Heart left ventricle (tissue), 16 donors: Measurements from ENCODE around the gene LPP. TPM values are rescaled to one million over a fixed set of nuclear protein-coding genes. Genes with fewer than 3 reads are reported as not detected.

ENCODE experiments used
- ATAC-seq, 4 donors: fragments of 200-7000 bp; cut with Tn5 transposase; one replicate each; pipeline ENCODE4 v1.9.1; 2020 to 2022; ENCODE audit warnings: moderate library complexity in 4 of 4, mild to moderate bottlenecking in 3 of 4, moderate number of reproducible peaks in 1 of 4
- DNase-seq, 5 donors: peaks; one replicate each; pipeline ENCODE4 v3.0.0-alpha.2; 2020
- H3K27ac ChIP-seq, 12 donors: fragments of 200-600 bp; sonication (generic) in 4 of 12; one replicate each; pipeline versions ENCODE4 v1.5.0 to v1.8.0; 2016 to 2022; ENCODE audit warnings: mild to moderate bottlenecking in 2 of 12
- H3K27me3 ChIP-seq, 9 donors: fragments of 200-600 bp; sonication (generic) in 2 of 9; one replicate each; pipeline versions ENCODE4 v1.5.1 to v1.8.0; 2016 to 2022; ENCODE audit warnings: mild to moderate bottlenecking in 3 of 9
- H3K36me3 ChIP-seq, 9 donors: fragments of 200-600 bp; sonication (generic) in 2 of 9; one replicate each; pipeline versions ENCODE4 v1.5.0 to v1.8.0; 2018 to 2022; ENCODE audit warnings: mild to moderate bottlenecking in 2 of 9
- H3K4me1 ChIP-seq, 12 donors: fragments of 200-600 bp; sonication (generic) in 4 of 12; one replicate each; pipeline versions ENCODE4 v1.5.0 to v1.8.0; 2016 to 2022; ENCODE audit warnings: mild to moderate bottlenecking in 3 of 12
- H3K4me3 ChIP-seq, 12 donors: fragments of 200-600 bp; sonication (generic) in 4 of 12; one replicate each; pipeline versions ENCODE4 v1.5.0 to v1.8.0; 2017 to 2022; ENCODE audit warnings: mild to moderate bottlenecking in 9 of 12, moderate library complexity in 4 of 12
- H3K9me3 ChIP-seq, 12 donors: fragments of 200-600 bp; sonication (generic) in 4 of 12; one replicate each; pipeline versions ENCODE4 v1.5.0 to v1.8.0; 2016 to 2022; ENCODE audit warnings: mild to moderate bottlenecking in 1 of 12
- POLR2A ChIP-seq, 2 donors: fragments of 450-650 bp; IDR thresholded peaks; one replicate each; pipeline ENCODE4 v1.6.1; 2017; ENCODE audit warnings: antibody characterized with exemption in 2 of 2, mild to moderate bottlenecking in 2 of 2, moderate library complexity in 2 of 2
- WGBS, 4 donors: extraction: QIAGEN DNeasy Blood & Tissue Kit in 2 of 4; methylation state at CpG; one replicate each; pipeline versions ENCODE4 v1.1.5 to v1.1.7; 2013 to 2018; 5-methylcytosine and 5-hydroxymethylcytosine counted together
- intact Hi-C, 10 donors: fragments of 100-400 bp; cut with DNase I; formaldehyde crosslinking; loops; one replicate each; pipeline versions ENCODE4 v1.11.1 to v1.14.2; 2022
- polyA plus RNA-seq, 2 donors: library from polyadenylated mRNA; stranded (reverse); fragments of 200-250 nt; gene quantifications; one replicate each; pipeline ENCODE4 v1.2.3, GENCODE V29; 2013
- total RNA-seq, 9 donors: library from RNA; depleted of rRNA in 2 of 9; stranded (reverse); fragments of >200 nt in 2 of 9; fragmentation: NEBNext Ultra II Directional in 3 of 9; extraction: Animal tissue kit (Norgen Biotek cat#: 25700) in 3 of 9; gene quantifications; one replicate each; pipeline versions ENCODE4 v1.1.0 to v1.2.4, GENCODE V29; 2016 to 2023
- TF ChIP-seq, protein P1 (sequence below), 12 donors: fragments of 200-600 bp; sonication (generic) in 4 of 12; IDR thresholded peaks; one replicate each; pipeline versions ENCODE4 v1.5.0 to v1.8.0; 2018 to 2022; ENCODE audit warnings: antibody characterized with exemption in 12 of 12, mild to moderate bottlenecking in 5 of 12
- donor health status: ischemic (EF 13 %, LVEDD 7.1; RV severe dilation, severe dysfunction).
- donor health status: healthy with polysubstance abuse.
- donor health status: DM: no; HTN: yes; CAD: no.
- donor health status: DM: no; HTN: no; CAD: no.
- donor health status: ischemic (EF 25% LVEDD 6.9; RV normal size, moderate dysfunction).
- donor health status: ischemic (EF 25% LVEDD 5.7; RV mildly dilated, moderate dysfunction).
- donor health status: healthy.
- donor health status: DM: yes; HTN: yes; CAD: no.
- donor health status: ischemic (EF 35%, LVEDD 5.7; RV mildly dilated, moderate dysfunction).
- donor health status: nonischemic (EF 11% LVEDD 7.7; RV severe dilation, severe dysfunction).
- donor health status: DM: yes; HTN: yes; CAD: no.
- donor health status: PGD.
- donor health status: ischemic (EF 29% LVEDD 5.4; RV normal size, mild dysfunction).
- donor health status: nonischemic (EF 23%, LVEDD 6.1; RV moderate dilation, normal function).

Gene LPP
- total and polyA plus RNA-seq, 11 donors = 9.2 to 178 (median 100) TPM

DNA sequence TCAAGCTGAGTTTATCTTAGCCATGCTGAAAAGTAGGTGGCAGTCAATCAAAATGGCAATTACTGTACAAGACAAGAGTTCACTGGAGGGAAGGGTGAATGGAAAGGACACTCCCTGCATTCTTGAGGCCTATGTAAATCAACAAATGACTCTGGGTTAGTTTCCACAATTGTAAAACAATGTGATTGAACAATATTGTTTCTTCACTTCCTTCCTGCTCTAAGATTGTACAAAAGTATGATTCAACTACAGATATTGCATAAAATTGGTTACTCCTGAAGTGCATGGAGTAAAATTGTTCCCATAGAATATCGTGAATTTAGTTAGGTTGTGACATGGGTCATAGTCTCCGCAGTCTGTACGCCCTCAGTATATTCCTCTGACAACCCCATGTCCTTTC, 277.6 kb downstream of the LPP start:
- H3K4me3 ChIP-seq = no peak overlapping the region
- H3K4me1 ChIP-seq = peaks cover 0 to 58% (median 24%) of the 10 kb centered on the region in 12 donors
- ATAC-seq = peak in 3 of 4 donors; percentile 41 to 68 (median 60)
- peak overlapping the region in 3 of 12 donors; percentile 7 to 57 (median 27) for H3K27ac ChIP-seq
- H3K27me3 ChIP-seq = no peaks in the 10 kb centered on the region
- intact Hi-C loops = no loop called here
- H3K36me3 ChIP-seq = no peaks in the 10 kb centered on the region
- WGBS, 4 donors = 79 to 88% (median 84%) methylated on average over 3 of the region's 3 CpGs
- no peak for DNase-seq
- TF ChIP-seq, protein P1, sequence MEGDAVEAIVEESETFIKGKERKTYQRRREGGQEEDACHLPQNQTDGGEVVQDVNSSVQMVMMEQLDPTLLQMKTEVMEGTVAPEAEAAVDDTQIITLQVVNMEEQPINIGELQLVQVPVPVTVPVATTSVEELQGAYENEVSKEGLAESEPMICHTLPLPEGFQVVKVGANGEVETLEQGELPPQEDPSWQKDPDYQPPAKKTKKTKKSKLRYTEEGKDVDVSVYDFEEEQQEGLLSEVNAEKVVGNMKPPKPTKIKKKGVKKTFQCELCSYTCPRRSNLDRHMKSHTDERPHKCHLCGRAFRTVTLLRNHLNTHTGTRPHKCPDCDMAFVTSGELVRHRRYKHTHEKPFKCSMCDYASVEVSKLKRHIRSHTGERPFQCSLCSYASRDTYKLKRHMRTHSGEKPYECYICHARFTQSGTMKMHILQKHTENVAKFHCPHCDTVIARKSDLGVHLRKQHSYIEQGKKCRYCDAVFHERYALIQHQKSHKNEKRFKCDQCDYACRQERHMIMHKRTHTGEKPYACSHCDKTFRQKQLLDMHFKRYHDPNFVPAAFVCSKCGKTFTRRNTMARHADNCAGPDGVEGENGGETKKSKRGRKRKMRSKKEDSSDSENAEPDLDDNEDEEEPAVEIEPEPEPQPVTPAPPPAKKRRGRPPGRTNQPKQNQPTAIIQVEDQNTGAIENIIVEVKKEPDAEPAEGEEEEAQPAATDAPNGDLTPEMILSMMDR (IDR thresholded peaks at IDR 0.05) = no peak
- TF ChIP-seq POLR2A (IDR thresholded peaks at IDR 0.05) = no peak
- H3K9me3 ChIP-seq = peaks cover 0 to 5% (median 0%) of the 10 kb centered on the region in 12 donors

DNA sequence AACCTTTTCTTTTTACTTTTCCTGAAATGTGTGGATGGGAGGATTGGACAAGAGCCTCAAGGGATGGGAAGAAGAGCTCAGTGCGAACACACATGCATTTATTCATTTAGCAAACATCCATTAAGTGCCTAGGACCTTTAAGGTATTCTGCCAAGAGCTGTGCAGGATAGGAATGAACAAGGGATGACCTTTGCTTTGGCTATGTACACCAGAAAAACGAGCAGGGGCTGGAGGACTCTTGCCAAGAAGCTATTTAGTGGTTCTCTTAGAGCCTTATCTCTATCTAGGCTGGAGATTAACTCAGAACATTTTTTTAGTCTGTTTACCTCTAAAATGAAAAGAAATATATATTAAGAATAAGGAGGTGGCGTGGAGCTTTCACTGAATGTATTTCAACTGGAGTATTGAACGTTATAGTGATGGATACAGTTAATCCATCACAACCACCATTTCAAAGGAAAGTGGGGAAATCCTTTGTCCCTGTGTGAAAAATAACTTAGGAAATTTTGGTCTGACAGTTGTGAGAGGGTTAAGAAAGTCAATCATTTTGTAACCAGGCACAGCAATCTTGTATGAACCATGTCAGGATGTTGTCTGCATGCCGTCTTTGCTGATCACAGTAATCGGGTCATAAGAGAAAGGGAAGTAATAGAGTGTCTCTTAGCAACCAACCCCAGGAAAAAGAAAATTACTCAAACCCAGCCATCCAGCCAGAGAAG, 279.0 kb downstream of the LPP start:
- WGBS, 4 donors = 33 to 44% (median 36%) methylated on average over 6 of the region's 6 CpGs
- Histone ChIP-seq H3K9me3 (no peaks in the 10 kb centered on the region), H3K4me3 (peak overlapping the region in 1 of 12 donors; percentile 4), H3K27ac (peak overlapping the region in 8 of 12 donors; percentile 5 to 78 (median 23)), H3K4me1 (peaks cover 0 to 60% (median 27%) of the 10 kb centered on the region in 12 donors), H3K27me3 (no peaks in the 10 kb centered on the region), H3K36me3 (no peaks in the 10 kb centered on the region)
- ATAC-seq = peak in 3 of 4 donors; percentile 70 to 75 (median 71)
- no peak for DNase-seq
- intact Hi-C loops = no loop called here
- TF ChIP-seq, protein P1 (IDR thresholded peaks at IDR 0.05) = no peak
- TF ChIP-seq POLR2A (IDR thresholded peaks at IDR 0.05) = no peak

DNA sequence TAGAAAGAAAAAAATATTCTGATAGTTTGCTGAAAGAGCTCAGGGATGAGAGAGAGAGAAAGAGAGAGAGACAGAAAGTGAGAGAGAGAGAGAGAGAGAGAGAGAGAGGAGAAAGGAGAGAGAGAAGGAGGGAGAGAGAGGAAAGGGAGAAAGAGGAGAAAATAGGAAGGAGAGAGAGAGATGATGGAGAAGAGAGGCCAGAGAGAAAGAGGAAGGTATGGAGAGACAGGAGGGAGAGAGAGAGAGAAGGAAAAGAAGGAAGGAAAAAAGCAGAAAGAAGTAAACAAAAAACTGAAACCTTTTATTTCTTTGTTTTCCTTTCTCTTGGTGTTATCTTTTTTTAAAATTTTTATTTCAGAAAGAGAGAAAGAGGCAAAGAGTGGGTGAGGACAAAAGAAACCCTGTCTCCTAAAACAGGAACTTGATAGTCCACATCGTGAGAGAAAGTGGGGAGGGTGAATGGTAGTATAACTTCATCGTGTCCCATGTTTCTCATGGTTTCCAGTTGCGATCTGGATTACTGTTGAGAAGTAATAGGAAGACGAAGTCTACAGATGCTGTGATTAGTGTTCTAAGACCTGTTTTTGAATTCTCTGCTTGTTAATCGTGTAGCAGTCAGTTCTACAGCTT, 279.7 kb downstream of the LPP start:
- Histone ChIP-seq H3K27me3 (no peaks in the 10 kb centered on the region), H3K9me3 (no peaks in the 10 kb centered on the region), H3K36me3 (no peaks in the 10 kb centered on the region), H3K4me3 (peak overlapping the region in 2 of 12 donors; percentile 4 to 15), H3K27ac (peak overlapping the region in 8 of 12 donors; percentile 5 to 78 (median 23)), H3K4me1 (peaks cover 0 to 62% (median 31%) of the 10 kb centered on the region in 12 donors)
- DNase-seq (no peak), ATAC-seq (no peak)
- 86 to 91% (median 88%) methylated on average over 5 of the region's 5 CpGs for WGBS, 4 donors
- intact Hi-C loops = no loop called here
- TF ChIP-seq POLR2A (IDR thresholded peaks at IDR 0.05) = no peak
- TF ChIP-seq, protein P1 (IDR thresholded peaks at IDR 0.05) = no peak

DNA sequence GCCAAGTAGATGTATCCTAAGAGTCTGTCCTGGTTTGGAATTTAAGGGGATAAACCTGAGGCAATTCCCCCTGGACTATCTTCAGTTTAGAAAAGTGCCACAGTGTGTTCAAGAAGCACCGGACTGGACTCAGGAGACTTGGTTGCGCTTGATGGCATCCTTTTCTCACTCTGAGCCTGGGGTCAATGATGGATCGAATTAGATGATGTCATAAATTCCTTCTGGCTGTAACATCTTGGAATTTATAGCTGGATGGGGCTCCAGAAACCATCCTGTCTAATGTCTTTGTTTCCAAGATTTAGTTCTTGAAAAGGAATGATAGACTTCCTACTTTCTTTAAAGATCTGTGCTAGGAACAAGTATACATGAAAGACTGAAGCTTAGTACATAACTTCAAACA, 280.6 kb downstream of the LPP start:
- DNase-seq (no peak), ATAC-seq (no peak)
- H3K27me3 ChIP-seq = no peaks in the 10 kb centered on the region
- intact Hi-C loops = no loop called here
- no peaks in the 10 kb centered on the region for H3K36me3 ChIP-seq
- peak overlapping the region in 1 of 12 donors; percentile 78 for H3K27ac ChIP-seq
- H3K9me3 ChIP-seq = no peaks in the 10 kb centered on the region
- H3K4me3 ChIP-seq = no peak overlapping the region
- 87 to 93% (median 89%) methylated on average over 3 of the region's 3 CpGs for WGBS, 4 donors
- peaks cover 6 to 67% (median 40%) of the 10 kb centered on the region in 12 donors for H3K4me1 ChIP-seq
- TF ChIP-seq POLR2A (IDR thresholded peaks at IDR 0.05) = no peak
- TF ChIP-seq, protein P1 (IDR thresholded peaks at IDR 0.05) = no peak
